ENCODE measurements around the gene ADCY6.

The ADCY6 gene

DNA sequence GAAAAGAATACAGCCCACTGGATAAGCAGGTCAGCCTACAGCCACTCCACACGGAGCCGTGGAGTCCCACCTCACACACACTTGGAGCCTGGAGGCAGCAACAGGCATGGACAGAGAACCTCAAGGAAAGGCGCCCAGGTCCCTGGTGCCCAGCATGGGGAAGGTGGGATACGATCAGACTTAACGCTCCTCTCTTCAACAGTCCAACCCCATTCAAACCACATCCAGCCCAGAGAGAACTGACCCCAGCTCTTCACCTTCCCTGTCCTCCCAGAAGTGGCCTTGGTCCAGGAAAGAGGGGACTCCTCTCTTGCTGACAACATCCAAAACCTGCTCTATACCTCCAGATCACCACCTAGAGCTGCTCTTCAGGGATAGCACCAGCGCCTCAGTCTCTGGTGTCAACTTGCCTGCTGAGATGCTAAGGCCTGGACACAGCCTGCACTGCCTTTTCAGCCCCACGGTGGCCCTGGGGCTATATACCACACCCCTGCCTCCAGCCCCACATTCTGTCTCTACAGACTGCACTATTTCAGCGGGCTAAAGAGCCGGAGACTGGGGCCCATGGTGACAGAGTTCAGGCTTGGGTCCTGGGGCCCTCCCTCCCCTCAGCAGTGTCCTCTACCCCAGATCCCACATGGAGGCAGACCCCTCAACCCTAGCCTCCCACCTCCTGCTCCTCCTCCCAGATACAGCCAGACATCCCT is 7.0 kb downstream of the ADCY6 start:
- Histone ChIP-seq H3K9ac (ENCODE audit: low read depth, low read length) (no peak overlapping the region), H3K36me3 (ENCODE audit: insufficient read depth, low read length) (no peaks in the 10 kb centered on the region), H3K9me3 (ENCODE audit: insufficient read depth, low read depth, low read length) (no peaks in the 10 kb centered on the region), H3K4me3 (ENCODE audit: low read length) (no peak overlapping the region), H3K27ac (ENCODE audit: low read depth, low read length) (no peak overlapping the region), H3K4me1 (ENCODE audit: insufficient read depth, low read length) (peaks cover 4% of the 10 kb centered on the region; the same call in 1 of the 2 replicates), H3K27me3 (ENCODE audit: insufficient read depth, low read length) (no peaks in the 10 kb centered on the region)
- WGBS: 83% methylated on average over 9 of the region's 9 CpGs

DNA sequence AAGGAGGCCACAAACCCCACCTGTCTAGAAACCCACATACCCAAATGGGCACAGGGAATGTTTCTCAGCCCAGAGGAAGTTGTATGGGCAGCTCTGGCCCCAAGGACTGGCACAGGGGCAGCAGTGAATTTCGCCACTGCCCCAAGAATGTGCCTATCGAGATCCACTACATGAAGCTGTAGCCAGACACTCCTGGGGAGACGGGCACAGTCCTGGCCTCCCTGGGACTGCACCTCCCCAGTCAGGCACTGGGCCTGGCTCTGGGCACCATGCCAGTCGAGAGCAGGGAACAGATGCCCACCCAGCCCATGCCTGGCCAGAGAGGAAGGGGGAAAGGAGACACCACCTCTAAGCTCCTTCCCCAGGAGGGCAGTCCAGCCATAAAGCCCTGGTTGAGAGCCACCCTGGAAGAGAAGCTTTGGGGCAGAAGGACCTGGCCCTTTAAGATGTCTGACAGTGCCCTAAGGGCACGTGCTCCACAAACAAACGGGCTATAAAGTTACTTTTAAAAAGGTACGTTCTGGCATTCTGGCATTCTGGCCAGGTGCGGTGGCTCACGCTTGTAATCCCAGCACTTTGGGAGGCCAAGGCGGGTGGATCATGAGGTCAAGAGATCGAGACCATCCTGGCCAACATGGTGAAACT is 8.4 kb downstream of the ADCY6 start:
- H3K4me1 ChIP-seq (ENCODE audit: insufficient read depth, low read length): peaks cover 4% of the 10 kb centered on the region; the same call in 1 of the 2 replicates
- H3K9ac ChIP-seq (ENCODE audit: low read depth, low read length): no peak overlapping the region
- H3K9me3 ChIP-seq (ENCODE audit: insufficient read depth, low read depth, low read length): no peaks in the 10 kb centered on the region
- 91% methylated on average over 11 of the region's 11 CpGs for WGBS
- H3K36me3 ChIP-seq (ENCODE audit: insufficient read depth, low read length): no peaks in the 10 kb centered on the region
- no peak overlapping the region for H3K4me3 ChIP-seq (ENCODE audit: low read length)
- no peaks in the 10 kb centered on the region for H3K27me3 ChIP-seq (ENCODE audit: insufficient read depth, low read length)
- no peak overlapping the region for H3K27ac ChIP-seq (ENCODE audit: low read depth, low read length)

DNA sequence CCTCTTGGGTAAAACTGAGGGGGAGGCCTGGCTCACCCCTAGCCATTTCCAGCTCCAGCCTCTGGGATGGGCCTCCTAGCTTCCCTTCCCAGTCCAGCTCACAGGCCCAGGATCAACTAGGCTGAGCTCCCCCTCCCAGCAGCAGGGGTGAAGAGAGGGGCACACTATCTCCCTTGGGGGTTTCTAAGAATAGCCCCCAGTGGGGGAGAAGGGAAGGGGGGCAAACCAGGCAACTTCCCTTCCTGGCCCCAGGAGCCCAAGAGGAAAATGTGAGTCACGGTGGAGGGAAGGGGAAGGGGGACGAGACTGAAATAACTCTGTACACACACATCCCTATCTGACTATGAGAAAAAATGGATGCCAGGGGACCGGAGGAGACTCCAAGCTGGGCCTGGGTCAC is 9.0 kb downstream of the ADCY6 start:
- Histone ChIP-seq H3K9ac (ENCODE audit: low read depth, low read length) (no peak overlapping the region), H3K4me3 (ENCODE audit: low read length) (no peak overlapping the region), H3K9me3 (ENCODE audit: insufficient read depth, low read depth, low read length) (no peaks in the 10 kb centered on the region), H3K27me3 (ENCODE audit: insufficient read depth, low read length) (no peaks in the 10 kb centered on the region), H3K36me3 (ENCODE audit: insufficient read depth, low read length) (peaks cover 5% of the 10 kb centered on the region; the same call in 1 of the 2 replicates), H3K4me1 (ENCODE audit: insufficient read depth, low read length) (peaks cover 4% of the 10 kb centered on the region; the same call in 1 of the 2 replicates), H3K27ac (ENCODE audit: low read depth, low read length) (no peak overlapping the region)
- 76% methylated on average over 1 of the region's 3 CpGs for WGBS

DNA sequence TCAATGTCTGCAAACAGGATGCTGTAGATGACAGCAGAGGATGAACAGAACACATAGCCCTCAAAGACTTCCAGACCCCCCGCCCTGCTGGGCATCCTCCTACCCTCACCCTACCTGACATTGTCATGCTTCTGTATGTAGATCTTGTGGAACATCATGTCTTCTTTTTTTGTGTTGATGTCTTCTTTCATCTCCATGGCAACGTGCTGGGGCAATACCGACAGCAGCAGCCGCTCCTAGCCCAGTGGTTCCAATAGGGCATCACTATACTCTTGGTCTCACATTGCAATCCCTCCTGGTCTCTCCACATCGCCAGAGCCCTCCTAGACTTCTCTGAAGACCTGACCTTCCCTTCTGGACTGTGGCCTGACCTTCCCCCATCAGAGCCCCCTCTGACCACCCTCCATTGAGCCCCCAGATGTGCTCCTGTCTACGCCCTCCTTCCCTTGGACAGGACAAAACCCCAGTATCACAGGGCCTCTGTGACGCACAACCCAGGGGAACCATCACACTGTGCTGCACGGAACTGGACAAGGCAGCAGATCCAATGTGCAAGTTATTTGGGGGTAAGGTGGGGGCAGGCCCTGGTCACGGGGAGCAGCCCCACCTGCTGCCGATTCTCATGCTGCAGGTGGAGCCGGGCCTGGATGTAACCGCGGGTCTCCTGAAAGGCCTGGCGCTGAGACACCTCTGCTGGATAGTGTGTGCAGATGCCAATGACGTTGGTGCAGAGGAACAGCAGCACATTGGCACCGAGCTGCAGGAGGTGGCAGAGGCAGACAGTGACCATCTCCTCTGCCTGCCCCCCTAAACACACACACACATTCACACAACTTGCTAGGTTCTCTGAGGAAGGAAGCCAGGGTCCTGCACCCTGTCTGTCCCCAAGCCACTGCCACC is 11.1 kb downstream of the ADCY6 start:
- Histone ChIP-seq H3K27ac (ENCODE audit: low read depth, low read length) (peak overlapping the region; percentile 2; the same call in 1 of the 2 replicates), H3K36me3 (ENCODE audit: insufficient read depth, low read length) (peaks cover 23% of the 10 kb centered on the region)
- 79% methylated on average over 16 of the region's 16 CpGs for WGBS

DNA sequence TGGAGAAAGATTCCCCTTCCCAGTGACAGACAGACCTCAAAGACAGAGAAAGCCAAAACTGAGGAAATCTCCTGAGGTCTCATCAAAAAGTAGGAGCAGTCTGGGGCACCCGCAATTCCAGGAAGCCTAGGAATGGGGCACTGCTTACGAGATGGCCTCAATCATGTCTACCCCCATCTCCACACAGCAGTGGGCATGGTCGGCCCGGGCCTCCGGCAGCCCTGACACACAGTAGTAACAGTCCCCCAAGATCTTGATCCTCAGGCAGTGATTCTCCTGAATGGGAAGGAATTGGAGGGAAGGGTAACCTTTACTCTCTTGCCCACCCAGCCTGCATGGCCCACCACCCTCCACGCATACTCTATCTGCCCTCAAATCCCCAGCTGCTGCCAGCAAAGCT is 11.9 kb downstream of the ADCY6 start:
- no peak overlapping the region for H3K9ac ChIP-seq (ENCODE audit: low read depth, low read length)
- peaks cover 31% of the 10 kb centered on the region for H3K36me3 ChIP-seq (ENCODE audit: insufficient read depth, low read length)
- no peak overlapping the region for H3K27ac ChIP-seq (ENCODE audit: low read depth, low read length)
- H3K9me3 ChIP-seq (ENCODE audit: insufficient read depth, low read depth, low read length): no peaks in the 10 kb centered on the region
- H3K4me1 ChIP-seq (ENCODE audit: insufficient read depth, low read length): peaks cover 4% of the 10 kb centered on the region; the same call in 1 of the 2 replicates
- 87% methylated on average over 6 of the region's 6 CpGs for whole genome bisulfite sequencing
- H3K4me3 ChIP-seq (ENCODE audit: low read length): no peak overlapping the region
- no peaks in the 10 kb centered on the region for H3K27me3 ChIP-seq (ENCODE audit: insufficient read depth, low read length)

More for the DNA sequence above, 11.1 kb downstream of the ADCY6 start:
- Histone ChIP-seq H3K4me1 (ENCODE audit: insufficient read depth, low read length) (peaks cover 4% of the 10 kb centered on the region; the same call in 1 of the 2 replicates), H3K9me3 (ENCODE audit: insufficient read depth, low read depth, low read length) (no peaks in the 10 kb centered on the region), H3K27me3 (ENCODE audit: insufficient read depth, low read length) (no peaks in the 10 kb centered on the region), H3K4me3 (ENCODE audit: low read length) (no peak overlapping the region), H3K9ac (ENCODE audit: low read depth, low read length) (no peak overlapping the region; the same call in 1 of the 2 replicates)

DNA sequence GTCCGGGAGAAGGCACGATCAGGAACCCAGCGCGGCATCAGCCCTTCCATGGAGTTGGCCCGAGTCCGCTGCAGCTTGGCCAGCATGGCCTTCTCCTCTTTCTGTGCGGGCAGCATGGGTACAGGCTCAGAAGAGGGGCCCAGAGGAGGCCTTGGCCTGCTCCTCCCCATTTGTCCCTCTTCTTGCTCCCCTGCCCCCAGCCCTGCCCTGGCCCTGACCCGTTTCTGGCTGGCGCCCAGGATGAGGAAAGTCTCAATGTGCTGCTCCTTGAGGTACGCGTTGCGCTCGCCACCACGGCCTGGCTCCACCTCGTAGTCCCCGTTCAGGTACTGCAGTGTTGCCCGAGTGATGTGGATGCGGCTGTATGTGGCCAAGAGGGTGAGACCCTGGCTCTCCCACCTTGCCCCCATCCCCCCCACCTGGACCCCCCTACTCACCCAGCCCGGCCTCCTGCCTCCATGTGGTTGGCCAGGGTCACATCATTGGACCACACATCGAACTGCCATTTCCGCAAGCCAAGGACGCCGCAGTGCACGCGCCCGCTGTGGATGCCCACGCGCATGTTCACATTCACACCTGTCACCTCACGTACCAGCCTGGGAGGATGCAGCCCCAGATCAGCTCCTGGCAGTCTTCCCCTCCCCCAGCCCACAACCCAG is 12.8 kb downstream of the ADCY6 start:
- peaks cover 37% of the 10 kb centered on the region for H3K36me3 ChIP-seq (ENCODE audit: insufficient read depth, low read length)
- 95% methylated on average over 29 of the region's 29 CpGs for WGBS
- H3K9me3 ChIP-seq (ENCODE audit: insufficient read depth, low read depth, low read length): no peaks in the 10 kb centered on the region
- H3K27me3 ChIP-seq (ENCODE audit: insufficient read depth, low read length): no peaks in the 10 kb centered on the region
- peaks cover 4% of the 10 kb centered on the region; the same call in 1 of the 2 replicates for H3K4me1 ChIP-seq (ENCODE audit: insufficient read depth, low read length)
- H3K27ac ChIP-seq (ENCODE audit: low read depth, low read length): no peak overlapping the region
- H3K9ac ChIP-seq (ENCODE audit: low read depth, low read length): no peak overlapping the region
- H3K4me3 ChIP-seq (ENCODE audit: low read length): no peak overlapping the region

DNA sequence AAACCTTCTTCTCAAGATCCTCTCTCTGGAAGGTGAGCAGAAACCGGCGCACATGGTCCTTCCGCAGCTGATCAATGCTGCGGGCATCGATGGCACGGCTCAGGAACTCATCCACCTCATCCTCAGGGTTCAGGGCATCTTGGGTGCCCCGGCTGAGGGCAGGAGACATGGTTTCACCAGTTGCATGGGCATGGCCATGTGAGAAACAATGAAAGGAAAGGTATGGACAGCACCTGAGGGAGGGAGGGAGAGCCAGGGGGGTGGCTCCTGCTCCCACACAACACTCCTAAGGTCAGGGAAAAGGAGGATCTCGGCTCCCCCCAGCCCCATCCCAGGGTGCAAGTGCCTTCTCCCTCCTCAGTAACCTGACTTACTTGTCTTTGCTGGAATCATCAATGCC is 13.6 kb downstream of the ADCY6 start:
- WGBS: 96% methylated on average over 7 of the region's 8 CpGs
- Histone ChIP-seq H3K4me3 (ENCODE audit: low read length) (no peak overlapping the region), H3K4me1 (ENCODE audit: insufficient read depth, low read length) (peaks cover 4% of the 10 kb centered on the region; the same call in 1 of the 2 replicates), H3K27ac (ENCODE audit: low read depth, low read length) (no peak overlapping the region), H3K27me3 (ENCODE audit: insufficient read depth, low read length) (no peaks in the 10 kb centered on the region), H3K9me3 (ENCODE audit: insufficient read depth, low read depth, low read length) (no peaks in the 10 kb centered on the region), H3K36me3 (ENCODE audit: insufficient read depth, low read length) (peaks cover 45% of the 10 kb centered on the region), H3K9ac (ENCODE audit: low read depth, low read length) (no peak overlapping the region)

DNA sequence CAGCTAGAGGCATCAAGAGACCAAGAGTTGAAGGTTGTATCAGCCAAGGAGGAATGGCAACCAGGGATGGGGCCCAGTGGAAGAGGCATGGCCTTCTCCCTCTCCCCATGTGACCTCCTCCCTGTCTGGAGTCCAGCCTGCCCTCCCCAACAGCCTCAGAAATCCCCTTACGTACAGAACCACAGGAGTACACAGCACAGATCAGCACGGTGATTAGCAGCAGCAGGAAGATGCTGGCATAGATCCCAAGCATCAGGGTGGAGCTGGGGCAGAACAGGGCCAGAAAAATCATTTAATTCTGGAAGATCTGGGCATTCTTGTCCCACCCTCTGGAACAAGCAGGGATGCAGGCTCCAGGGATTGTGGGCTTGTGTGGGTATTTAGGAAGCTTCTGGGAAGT is 14.4 kb downstream of the ADCY6 start:
- H3K27ac ChIP-seq (ENCODE audit: low read depth, low read length): no peak overlapping the region
- no peaks in the 10 kb centered on the region for H3K27me3 ChIP-seq (ENCODE audit: insufficient read depth, low read length)
- H3K4me3 ChIP-seq (ENCODE audit: low read length): no peak overlapping the region
- peaks cover 48% of the 10 kb centered on the region for H3K36me3 ChIP-seq (ENCODE audit: insufficient read depth, low read length)
- WGBS: 90% methylated on average over 2 of the region's 2 CpGs
- H3K9me3 ChIP-seq (ENCODE audit: insufficient read depth, low read depth, low read length): no peaks in the 10 kb centered on the region
- no peak overlapping the region for H3K9ac ChIP-seq (ENCODE audit: low read depth, low read length)
- H3K4me1 ChIP-seq (ENCODE audit: insufficient read depth, low read length): peaks cover 4% of the 10 kb centered on the region; the same call in 1 of the 2 replicates

DNA sequence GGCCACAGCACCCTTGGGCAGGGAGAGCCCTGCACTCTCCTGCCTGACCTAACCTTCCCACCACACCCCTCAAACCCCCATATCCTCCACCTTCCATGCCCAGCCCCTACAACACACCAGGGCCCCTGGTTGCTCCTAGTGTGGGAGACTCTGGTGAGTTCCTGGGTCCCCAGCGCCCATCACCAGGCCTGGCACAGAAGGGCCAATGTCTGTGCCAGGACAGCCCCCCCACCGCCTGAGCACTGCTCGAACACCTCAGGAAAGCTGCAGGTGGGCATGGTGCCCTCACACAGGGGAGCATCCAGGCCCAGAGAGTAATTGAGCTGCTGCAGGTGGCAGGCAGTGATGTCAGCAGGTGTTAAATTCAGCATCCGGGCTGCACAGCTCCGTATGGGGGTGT is 15.2 kb downstream of the ADCY6 start:
- Histone ChIP-seq H3K36me3 (ENCODE audit: insufficient read depth, low read length) (peaks cover 48% of the 10 kb centered on the region), H3K4me3 (ENCODE audit: low read length) (no peak overlapping the region), H3K27ac (ENCODE audit: low read depth, low read length) (no peak overlapping the region), H3K4me1 (ENCODE audit: insufficient read depth, low read length) (peaks cover 5% of the 10 kb centered on the region; the same call in 1 of the 2 replicates), H3K9ac (ENCODE audit: low read depth, low read length) (no peak overlapping the region), H3K9me3 (ENCODE audit: insufficient read depth, low read depth, low read length) (no peaks in the 10 kb centered on the region), H3K27me3 (ENCODE audit: insufficient read depth, low read length) (no peaks in the 10 kb centered on the region)
- WGBS: 94% methylated on average over 5 of the region's 5 CpGs

DNA sequence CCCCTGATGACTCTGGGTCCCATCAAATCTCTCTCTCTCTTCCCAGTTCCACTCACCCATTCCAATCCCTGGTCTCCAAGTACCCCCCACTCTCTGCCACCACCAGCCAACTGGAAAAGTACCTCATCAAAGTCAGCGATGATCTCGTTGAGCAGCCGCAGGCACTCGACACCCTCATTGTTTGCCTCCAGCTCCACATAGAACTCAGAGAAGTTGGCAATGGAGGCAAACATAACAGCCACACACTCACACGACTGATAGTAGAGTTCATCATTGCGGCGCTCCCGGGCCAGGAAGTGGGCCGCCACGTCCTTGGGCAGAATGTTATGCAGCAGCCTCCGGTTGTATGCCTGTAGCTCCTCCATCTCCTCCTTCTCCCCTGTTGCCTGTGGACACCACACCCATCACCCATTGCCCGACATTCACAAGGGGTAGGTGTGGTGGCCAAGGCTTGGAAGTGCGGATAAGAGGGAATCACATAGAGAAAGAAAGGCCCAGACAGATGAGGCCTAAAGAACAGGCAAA is 17.2 kb downstream of the ADCY6 start:
- no peak overlapping the region for H3K9ac ChIP-seq (ENCODE audit: low read depth, low read length)
- no peaks in the 10 kb centered on the region for H3K27me3 ChIP-seq (ENCODE audit: insufficient read depth, low read length)
- H3K27ac ChIP-seq (ENCODE audit: low read depth, low read length): no peak overlapping the region
- 96% methylated on average over 13 of the region's 13 CpGs for WGBS
- H3K36me3 ChIP-seq (ENCODE audit: insufficient read depth, low read length): peaks cover 48% of the 10 kb centered on the region
- H3K4me3 ChIP-seq (ENCODE audit: low read length): no peak overlapping the region
- H3K4me1 ChIP-seq (ENCODE audit: insufficient read depth, low read length): peaks cover 11% of the 10 kb centered on the region; the same call in 1 of the 2 replicates
- no peaks in the 10 kb centered on the region for H3K9me3 ChIP-seq (ENCODE audit: insufficient read depth, low read depth, low read length)
